Tibial nerve (tissue), 4 donors: Measurements from ENCODE around the gene HNRNPUL1. TPM values are rescaled to one million over a fixed set of nuclear protein-coding genes. Genes with fewer than 3 reads are reported as not detected.

ENCODE experiments used
- DNase-seq, 2 donors: peaks; one replicate each; pipeline ENCODE4 v3.0.0-alpha.2; 2019; ENCODE audit warnings: low spot score in 2 of 2
- H3K27ac ChIP-seq, 4 donors: fragments of 200-600 bp; sonication (generic) in 3 of 4; one replicate each; pipeline ENCODE4 v1.5.1; 2017 to 2019; ENCODE audit warnings: mild to moderate bottlenecking in 1 of 4
- H3K27me3 ChIP-seq, 2 donors: fragments of 200-600 bp; sonication (generic) in 1 of 2; one replicate each; pipeline versions ENCODE4 v1.5.1 to v1.6.0; 2017 to 2019
- H3K36me3 ChIP-seq, 3 donors: fragments of 200-600 bp; sonication (generic); one replicate each; pipeline ENCODE4 v1.5.1; 2018 to 2019
- H3K4me1 ChIP-seq, 4 donors: fragments of 200-600 bp; sonication (generic) in 3 of 4; one replicate each; pipeline ENCODE4 v1.5.1; 2017 to 2019
- H3K4me3 ChIP-seq, 4 donors: fragments of 200-600 bp; sonication (generic) in 3 of 4; one replicate each; pipeline ENCODE4 v1.5.1; 2017 to 2019; ENCODE audit warnings: mild to moderate bottlenecking in 1 of 4, moderate library complexity in 1 of 4
- H3K9me3 ChIP-seq, 4 donors: fragments of 200-600 bp; sonication (generic) in 3 of 4; one replicate each; pipeline ENCODE4 v1.5.1; 2017 to 2019
- EP300 ChIP-seq, 2 donors: sonication (generic); formaldehyde crosslinking; IDR thresholded peaks; one replicate each; pipeline ENCODE4 v1.6.1; 2017; ENCODE audit warnings: antibody characterized with exemption in 2 of 2, mild to moderate bottlenecking in 1 of 2
- POLR2A ChIP-seq, 2 donors: fragments of 450-650 bp; IDR thresholded peaks; one replicate each; pipeline ENCODE4 v1.6.1; 2017; ENCODE audit warnings: antibody characterized with exemption in 2 of 2, mild to moderate bottlenecking in 2 of 2, moderate library complexity in 2 of 2
- WGBS, 2 donors: methylation state at CpG; one replicate each; pipeline ENCODE4 v1.1.5; 2018; 5-methylcytosine and 5-hydroxymethylcytosine counted together
- total RNA-seq, 4 donors: library from RNA; depleted of rRNA; stranded (reverse); fragments of >200 nt; gene quantifications; one replicate each; pipeline ENCODE4 v1.1.0, GENCODE V29; 2016
- TF ChIP-seq, protein P1 (sequence below), 5 experiments: fragments of 200-600 bp in 3 of 5; fragments of 450-650 bp in 2 of 5; sonication (generic) in 3 of 5; IDR thresholded peaks; one replicate each; pipeline ENCODE4 v1.5.1; 2016 to 2019; ENCODE audit warnings: antibody characterized with exemption in 5 of 5, mild to moderate bottlenecking in 3 of 5, moderate library complexity in 2 of 5

The HNRNPUL1 gene
- total RNA-seq, 4 donors from 2014 or later, result 136 to 163 (median 146) TPM

DNA sequence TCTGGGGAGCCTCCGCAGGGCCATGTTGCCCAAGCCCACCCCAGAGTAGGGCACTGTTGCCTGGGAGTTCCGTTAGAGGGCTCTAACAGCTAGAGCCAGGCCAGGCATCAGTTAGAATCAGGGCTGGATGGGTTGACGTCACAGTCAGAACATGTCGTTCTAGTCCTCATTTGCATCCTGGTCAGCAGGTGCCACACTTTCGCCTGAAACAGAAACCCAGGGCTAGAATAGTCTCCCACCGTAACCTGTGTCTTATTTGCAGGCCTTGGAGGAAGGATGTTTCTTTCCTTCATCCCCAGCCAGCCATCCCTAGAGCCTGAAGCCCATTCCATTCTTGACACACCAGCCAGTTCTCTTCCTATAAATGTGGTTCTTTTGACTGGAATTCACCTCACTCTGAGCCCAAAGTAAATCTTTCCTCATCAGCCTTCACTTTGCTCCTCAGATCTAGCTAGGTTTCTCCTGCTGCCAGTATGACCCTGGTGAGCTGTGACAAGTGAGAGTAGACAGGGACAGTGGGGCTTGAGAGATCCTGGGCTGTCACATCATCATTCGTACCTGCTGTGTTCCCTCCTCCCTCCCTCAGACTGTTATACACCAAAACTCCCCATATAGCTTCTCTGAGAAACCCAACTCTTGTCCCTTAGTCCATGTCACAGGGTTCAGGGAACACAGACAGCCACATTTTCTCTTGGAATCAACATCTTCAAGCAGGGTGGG, 33.6 kb downstream of the HNRNPUL1 start:
- H3K27ac ChIP-seq, result peak overlapping the region; percentile 58 to 89 (median 78)
- H3K4me3 ChIP-seq, result no peak overlapping the region
- no peaks in the 10 kb centered on the region for H3K9me3 ChIP-seq
- TF ChIP-seq, protein P1, sequence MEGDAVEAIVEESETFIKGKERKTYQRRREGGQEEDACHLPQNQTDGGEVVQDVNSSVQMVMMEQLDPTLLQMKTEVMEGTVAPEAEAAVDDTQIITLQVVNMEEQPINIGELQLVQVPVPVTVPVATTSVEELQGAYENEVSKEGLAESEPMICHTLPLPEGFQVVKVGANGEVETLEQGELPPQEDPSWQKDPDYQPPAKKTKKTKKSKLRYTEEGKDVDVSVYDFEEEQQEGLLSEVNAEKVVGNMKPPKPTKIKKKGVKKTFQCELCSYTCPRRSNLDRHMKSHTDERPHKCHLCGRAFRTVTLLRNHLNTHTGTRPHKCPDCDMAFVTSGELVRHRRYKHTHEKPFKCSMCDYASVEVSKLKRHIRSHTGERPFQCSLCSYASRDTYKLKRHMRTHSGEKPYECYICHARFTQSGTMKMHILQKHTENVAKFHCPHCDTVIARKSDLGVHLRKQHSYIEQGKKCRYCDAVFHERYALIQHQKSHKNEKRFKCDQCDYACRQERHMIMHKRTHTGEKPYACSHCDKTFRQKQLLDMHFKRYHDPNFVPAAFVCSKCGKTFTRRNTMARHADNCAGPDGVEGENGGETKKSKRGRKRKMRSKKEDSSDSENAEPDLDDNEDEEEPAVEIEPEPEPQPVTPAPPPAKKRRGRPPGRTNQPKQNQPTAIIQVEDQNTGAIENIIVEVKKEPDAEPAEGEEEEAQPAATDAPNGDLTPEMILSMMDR (IDR thresholded peaks at IDR 0.05), result no peak
- no peak for TF ChIP-seq EP300 (IDR thresholded peaks at IDR 0.05)
- no peak for TF ChIP-seq POLR2A (IDR thresholded peaks at IDR 0.05)
- no peaks in the 10 kb centered on the region for H3K27me3 ChIP-seq
- DNase-seq, result no peak
- peaks cover 4 to 52% (median 42%) of the 10 kb centered on the region in 4 donors for H3K4me1 ChIP-seq
- WGBS, 2 donors, result 59% methylated on average over 7 of the region's 7 CpGs
- peaks cover 3 to 82% (median 33%) of the 10 kb centered on the region in 3 donors for H3K36me3 ChIP-seq

DNA sequence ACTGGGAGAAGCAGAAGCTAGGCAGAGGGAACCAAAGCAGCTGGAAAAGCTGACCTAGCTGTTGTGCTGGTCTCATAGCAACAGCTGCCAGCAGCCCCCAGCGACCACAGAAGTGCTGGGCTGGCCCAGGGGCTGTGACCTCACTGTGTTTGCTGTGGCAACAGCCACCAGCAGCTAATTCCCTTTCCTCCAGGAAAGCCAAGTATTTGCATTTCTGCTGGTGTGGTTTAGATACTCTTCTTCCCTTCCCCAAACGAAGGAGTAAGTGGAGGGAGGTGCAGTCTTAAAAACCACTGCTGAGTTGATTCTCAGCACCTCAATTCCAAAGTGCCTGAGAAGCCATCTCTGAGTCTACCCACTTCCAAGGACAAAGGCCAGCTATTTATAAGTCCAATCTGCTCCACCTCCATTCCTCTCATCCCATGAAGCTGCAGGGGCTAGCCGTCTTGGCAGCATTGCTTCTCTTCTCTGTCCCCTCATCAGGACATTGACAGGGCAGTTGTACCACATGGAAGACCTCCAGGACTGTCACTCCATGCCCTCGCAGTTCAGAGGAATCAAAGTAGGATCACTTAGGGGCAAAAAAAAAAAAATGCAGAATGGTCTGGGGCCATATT, 34.3 kb downstream of the HNRNPUL1 start:
- Histone ChIP-seq H3K27ac (peak overlapping the region; percentile 58 to 89 (median 78)), H3K4me1 (peaks cover 4 to 52% (median 42%) of the 10 kb centered on the region in 4 donors), H3K36me3 (peaks cover 3 to 82% (median 29%) of the 10 kb centered on the region in 3 donors), H3K27me3 (no peaks in the 10 kb centered on the region), H3K9me3 (no peaks in the 10 kb centered on the region), H3K4me3 (no peak overlapping the region)
- DNase-seq, result peak; percentile 46 to 47
- WGBS, 2 donors, result 16 to 18% methylated on average over 4 of the region's 4 CpGs
- TF ChIP-seq POLR2A (IDR thresholded peaks at IDR 0.05) (no peak), EP300 (IDR thresholded peaks at IDR 0.05) (peak; percentile 44 to 61)
- TF ChIP-seq, protein P1 (IDR thresholded peaks at IDR 0.05), result no peak

DNA sequence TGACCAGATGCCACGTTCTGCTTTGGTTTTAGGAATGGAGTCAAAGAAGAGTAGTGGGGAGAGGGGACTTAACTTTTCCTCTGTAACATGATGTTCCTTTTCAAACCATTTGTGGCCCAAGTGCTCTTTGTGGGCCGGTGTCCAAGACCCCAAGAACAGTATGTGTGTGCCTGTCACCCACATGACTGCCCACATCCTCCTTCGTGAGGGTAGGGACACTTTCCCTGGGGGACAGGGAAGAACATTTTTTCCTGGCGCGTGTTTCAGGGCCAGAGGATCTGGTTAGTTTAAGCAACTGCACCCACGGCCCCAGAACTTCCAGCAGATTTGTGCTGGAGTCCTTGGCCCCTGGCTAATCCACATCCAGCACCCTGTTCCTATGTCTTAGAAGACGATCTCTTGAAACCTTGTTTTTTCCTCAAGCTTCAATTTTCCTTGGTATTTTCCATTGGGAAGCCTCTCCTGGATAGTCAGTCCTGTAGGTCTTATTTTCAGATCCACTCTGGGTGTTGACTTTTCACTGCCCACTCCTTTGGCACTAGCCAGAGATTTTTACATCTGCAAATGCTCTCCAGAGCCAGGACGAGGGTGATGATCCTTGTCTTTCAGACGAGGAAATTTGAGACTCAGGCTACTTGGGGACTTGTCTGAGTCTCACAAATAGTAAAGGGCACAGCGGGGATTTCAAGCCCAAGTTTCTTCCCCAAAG, 35.0 kb downstream of the HNRNPUL1 start:
- Histone ChIP-seq H3K36me3 (peaks cover 4 to 82% (median 28%) of the 10 kb centered on the region in 3 donors), H3K9me3 (no peaks in the 10 kb centered on the region), H3K27ac (peak overlapping the region; percentile 58 to 89 (median 78)), H3K4me1 (peaks cover 4 to 52% (median 42%) of the 10 kb centered on the region in 4 donors), H3K4me3 (no peak overlapping the region), H3K27me3 (no peaks in the 10 kb centered on the region)
- DNase-seq, result peak; percentile 37 to 56
- TF ChIP-seq POLR2A (IDR thresholded peaks at IDR 0.05), result no peak
- TF ChIP-seq EP300 (IDR thresholded peaks at IDR 0.05), result peak; percentile 68 to 74
- WGBS, 2 donors, result 42% methylated on average over 10 of the region's 10 CpGs

DNA sequence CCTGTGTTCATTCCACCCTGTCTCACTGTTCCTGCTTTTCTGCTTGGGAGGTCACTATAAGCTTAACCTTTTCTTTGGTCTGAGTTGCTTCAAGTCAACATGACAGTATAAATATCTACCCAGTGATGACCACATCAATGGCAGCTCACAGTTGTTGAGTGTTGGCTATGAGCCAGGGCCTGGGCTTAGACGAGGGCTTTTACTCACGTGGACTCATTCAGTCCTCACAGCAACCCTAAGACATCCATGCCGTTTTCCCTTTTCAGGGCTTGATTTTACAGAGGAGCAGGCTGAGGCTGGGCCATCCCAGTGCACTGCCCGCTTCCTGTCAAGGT, 35.5 kb downstream of the HNRNPUL1 start:
- Histone ChIP-seq H3K27ac (peak overlapping the region; percentile 35 to 89 (median 78)), H3K4me3 (no peak overlapping the region), H3K36me3 (peaks cover 6 to 82% (median 28%) of the 10 kb centered on the region in 3 donors), H3K9me3 (no peaks in the 10 kb centered on the region), H3K27me3 (no peaks in the 10 kb centered on the region), H3K4me1 (peaks cover 4 to 56% (median 42%) of the 10 kb centered on the region in 4 donors)
- DNase-seq, result peak; percentile 41 to 51
- 27 to 28% methylated on average over 4 of the region's 4 CpGs for WGBS, 2 donors
- no peak for TF ChIP-seq POLR2A (IDR thresholded peaks at IDR 0.05)
- TF ChIP-seq EP300 (IDR thresholded peaks at IDR 0.05), result no peak
- TF ChIP-seq, protein P1 (IDR thresholded peaks at IDR 0.05), result no peak

DNA sequence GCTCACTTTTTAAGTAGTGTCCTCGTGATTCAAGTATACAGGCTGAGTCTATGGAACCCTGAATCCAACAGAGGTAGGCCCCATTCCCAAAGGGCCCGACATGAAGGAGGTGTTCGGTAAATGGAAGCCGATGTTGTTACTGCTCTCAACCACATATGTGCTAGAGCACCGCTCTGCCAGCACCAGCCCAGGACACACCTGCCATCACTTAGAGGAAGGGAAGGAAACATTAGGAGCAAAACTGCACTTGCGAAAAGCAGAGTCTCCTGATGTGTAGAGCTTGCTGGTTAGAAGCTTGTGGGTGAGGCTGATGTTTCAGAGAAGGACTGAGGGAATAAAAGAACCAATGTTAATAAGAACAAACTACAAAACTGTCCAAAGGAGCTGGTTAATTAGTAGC, 36.4 kb downstream of the HNRNPUL1 start:
- DNase-seq, result no peak
- no peaks in the 10 kb centered on the region for H3K9me3 ChIP-seq

More for the DNA sequence above, 36.4 kb downstream of the HNRNPUL1 start:
- Histone ChIP-seq H3K27ac (peak overlapping the region; percentile 35 to 89 (median 78)), H3K4me1 (peaks cover 4 to 56% (median 42%) of the 10 kb centered on the region in 4 donors), H3K4me3 (no peak overlapping the region), H3K27me3 (no peaks in the 10 kb centered on the region), H3K36me3 (peaks cover 10 to 82% (median 28%) of the 10 kb centered on the region in 3 donors)
- TF ChIP-seq POLR2A (IDR thresholded peaks at IDR 0.05) (no peak), EP300 (IDR thresholded peaks at IDR 0.05) (no peak)
- TF ChIP-seq, protein P1 (IDR thresholded peaks at IDR 0.05), result no peak
- WGBS, 2 donors, result 84% methylated on average over 6 of the region's 6 CpGs
